GM18873 (cell line): ENCODE results near the gene HEY2.
A peak's percentile ranks its signal among the peaks of the same experiment; 100 is the strongest.

Source experiments
- ATAC-seq: cut with Tn5 transposase; IDR thresholded peaks from one replicate; pipeline ENCODE4 v1.9.1; 2021; ENCODE audit warnings: mild to moderate bottlenecking, moderate library complexity, moderate number of reproducible peaks; ENCODE audit not compliant: unreplicated experiment, low FRiP score

The HEY2 gene

DNA sequence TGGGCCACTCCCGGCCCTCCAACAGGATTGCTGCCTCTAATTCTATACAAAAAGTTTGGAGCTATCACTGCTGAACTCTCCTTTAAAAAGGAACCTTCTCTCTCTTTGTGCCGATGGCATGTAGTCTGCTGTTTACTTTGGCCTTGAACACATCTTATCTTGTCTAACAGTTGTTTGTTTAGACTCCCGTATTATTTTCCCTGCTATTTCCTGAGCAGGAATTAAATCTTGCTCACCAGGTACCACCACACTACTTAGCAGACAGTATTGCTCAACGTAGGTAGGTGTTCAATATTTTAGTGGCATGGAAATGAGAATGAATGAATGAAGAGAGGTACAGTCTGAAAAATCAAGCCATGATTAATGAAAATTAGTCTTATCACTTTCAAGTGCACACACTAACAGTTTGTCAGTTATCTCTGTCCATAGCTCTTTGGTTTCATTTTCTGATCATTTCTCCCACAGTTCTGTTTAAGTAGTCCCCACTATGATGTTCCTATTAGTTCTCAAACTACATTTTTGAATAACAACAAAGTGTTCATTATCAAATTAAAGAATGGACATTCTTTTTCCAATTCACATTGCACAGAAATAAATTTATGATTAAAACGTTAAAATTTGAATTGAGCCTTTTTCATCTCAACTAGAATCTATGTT is 6.8 kb upstream of the HEY2 start:
- no peak for ATAC-seq

DNA sequence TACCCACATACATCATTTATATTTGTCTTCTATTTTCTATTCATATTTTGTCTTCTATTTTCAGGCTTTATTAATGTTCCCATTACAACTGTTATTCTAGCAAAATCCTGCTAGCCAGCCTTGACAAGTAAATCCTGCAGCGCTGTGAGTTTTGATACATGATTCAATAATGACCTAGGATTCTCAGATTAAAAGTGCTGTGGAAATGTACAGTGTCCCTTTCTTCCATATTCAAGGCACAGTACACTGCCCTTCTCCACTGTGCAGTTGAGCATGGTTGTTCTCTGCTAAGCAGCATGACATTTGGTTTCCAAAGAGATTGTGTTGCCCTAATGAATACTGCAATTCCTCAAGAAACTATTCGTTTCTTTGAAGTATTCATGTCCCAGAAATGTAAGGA is 5.8 kb upstream of the HEY2 start:
- no peak for ATAC-seq

DNA sequence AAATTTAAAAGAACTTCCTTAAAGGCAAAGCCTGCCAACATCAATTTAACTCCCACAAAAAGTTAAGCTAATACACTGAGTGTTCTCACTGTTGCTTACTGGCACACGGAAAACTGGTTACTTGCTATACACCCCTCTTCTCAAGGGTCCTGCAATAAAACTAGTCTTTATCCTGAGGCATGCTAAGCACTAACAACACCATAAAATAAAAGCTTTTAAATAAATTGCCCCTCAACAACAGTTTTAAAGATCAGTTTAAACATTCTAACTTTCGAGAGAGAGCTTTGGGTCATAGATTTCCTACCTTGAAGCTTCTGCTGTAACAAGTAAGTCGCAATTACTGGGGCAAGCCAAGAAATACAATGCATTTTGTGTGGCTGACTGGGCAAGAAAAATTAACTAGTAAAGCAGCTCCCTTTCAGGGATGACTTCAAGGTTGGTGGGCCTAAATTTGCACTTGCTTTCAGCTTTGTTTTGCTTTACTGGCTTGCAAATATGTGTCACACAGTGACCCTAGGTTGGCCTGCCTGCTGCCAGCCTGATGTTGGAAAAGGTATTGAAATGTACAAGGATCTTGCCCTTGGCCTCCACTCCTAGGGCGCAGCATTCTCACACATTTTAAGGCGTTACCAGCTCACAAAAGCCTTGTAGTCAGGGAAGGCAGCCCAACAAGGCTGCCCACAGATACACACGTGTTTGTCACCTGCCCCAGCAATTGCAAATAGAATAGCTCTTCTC is 4.0 kb upstream of the HEY2 start:
- no peak for ATAC-seq

DNA sequence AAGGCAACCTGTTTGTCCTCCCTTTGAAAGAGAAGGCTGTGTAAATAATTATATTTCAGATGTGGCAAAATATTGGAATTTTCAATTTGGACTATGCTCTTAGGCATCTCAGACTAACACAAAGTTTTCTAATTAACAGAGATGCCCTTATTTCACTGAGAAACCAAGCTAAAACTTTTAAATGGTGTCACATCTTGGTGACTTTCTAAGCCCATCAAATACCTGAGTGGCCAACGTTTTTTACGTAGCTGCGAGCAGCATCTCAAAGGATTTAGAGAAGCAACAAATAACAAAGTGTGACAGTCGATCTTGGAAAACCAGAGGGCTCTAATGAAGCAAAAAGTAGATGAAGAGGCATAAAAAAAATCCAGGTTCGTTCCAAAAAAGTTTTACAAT is 3.4 kb upstream of the HEY2 start:
- ATAC-seq, result no peak

DNA sequence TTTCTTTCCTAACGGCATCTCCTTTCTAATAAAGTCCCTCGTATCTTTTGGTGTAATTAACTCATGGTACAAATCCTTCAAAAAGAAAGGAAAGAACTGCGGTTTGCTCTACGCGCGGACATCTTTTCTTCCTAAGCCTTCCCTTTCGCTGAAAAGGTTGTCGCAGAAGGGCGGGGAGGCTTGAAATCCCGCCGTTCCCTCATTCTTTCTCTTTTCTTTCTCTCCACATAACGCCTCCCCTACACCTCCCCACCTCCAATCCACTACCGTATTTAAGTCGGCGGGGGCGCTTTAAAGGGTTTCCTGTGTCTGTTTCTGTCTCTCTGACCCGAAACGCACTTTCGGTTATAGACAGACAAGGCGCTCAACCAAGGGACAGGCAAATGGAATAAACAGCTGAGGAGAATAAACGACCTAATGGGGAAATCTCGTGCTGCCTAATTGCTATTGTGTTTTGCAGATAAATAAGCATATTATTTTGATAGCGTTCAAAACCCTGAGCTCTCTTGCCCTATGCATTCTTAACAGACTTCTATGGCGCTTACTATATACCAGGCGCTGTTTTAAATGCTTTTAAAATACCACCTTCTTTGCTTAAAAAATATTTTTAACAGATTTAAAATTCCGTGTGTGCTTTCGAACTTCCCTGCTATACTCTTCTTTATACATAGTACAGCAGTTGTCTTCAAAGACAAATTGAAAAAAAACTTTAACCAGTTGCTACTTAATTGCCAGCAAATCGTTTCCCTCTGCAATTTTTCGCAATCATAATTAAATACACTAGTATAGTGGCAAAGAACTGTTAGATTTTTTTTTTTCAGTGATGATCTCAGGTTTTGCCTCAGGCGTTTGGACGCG is 2.5 kb upstream of the HEY2 start:
- ATAC-seq, result peak; percentile 62

DNA sequence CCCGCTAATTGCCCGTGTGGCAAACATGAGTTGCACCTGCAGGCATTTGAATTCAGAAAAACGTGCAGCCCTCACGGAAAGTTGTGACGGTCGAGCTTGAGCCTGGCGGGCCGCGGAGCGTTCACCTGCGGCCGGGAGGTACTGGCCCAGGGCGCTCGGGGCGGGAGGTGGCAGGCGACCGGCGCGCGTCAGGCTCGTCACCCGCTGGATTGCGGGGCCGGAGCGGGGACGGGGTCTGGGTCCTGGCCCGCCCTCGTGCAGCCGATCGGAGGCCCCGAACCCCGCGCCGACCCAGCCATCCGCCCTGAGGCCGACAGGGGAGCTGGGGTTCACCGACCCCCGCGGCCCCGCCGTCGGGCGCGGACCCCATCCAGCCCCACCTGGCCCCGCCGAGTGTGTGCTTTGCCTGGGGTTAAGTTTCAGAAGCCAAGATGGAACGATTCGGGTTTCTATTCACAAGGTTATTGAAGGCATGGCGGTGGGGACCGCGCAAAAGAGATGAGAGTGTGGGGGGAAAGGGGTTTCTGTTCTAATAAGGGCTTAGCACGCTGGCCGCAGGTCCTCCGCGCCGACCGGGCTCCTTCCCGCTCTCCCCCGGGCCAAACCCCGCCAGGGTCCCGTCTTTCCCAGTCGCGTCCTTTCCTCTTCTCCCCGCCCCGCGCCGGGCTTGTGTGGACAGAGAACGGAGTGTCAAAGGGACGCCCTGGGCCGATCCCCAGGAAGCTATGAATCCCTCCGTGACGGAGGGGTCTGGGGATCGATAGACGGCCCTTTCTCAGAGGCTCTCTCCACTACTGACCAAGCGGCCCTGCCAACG is 1.6 kb upstream of the HEY2 start:
- no peak for ATAC-seq

DNA sequence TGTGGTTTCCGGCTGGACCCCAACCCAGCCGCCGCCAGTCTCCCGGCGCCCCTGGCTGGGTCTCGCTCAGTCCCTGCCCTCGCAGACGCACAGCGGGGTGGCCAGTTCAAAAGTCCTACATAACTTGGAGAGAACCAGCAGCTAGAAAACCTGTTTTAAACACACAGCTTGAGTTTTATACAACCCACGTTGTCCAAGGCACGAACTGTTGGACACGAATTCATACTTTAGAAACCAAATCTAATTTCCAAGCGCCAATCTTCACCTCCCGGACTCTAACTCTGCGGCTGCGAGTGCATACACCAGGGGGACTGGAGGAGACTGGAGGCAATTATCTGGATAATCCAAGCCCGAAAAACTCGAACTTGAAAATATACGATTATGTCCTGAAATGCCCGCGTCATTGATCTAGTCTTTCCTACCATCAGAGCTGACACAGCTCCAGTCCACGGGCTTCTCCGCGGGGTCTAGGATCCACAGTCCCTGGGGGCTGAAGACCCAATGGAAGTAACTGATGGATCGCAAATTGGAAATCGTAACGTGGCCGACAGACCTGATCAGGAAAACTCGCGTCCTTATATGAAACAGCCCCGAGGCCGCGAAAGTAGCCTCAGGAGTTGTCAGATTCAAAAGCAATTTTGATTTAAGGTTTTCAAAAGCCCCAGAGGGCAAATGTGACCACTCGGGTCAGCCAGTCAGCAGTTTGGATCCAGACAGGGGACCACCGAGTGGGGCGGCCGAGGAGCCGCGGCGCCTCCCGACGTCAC is 843 bp upstream of the HEY2 start:
- no peak for ATAC-seq

DNA sequence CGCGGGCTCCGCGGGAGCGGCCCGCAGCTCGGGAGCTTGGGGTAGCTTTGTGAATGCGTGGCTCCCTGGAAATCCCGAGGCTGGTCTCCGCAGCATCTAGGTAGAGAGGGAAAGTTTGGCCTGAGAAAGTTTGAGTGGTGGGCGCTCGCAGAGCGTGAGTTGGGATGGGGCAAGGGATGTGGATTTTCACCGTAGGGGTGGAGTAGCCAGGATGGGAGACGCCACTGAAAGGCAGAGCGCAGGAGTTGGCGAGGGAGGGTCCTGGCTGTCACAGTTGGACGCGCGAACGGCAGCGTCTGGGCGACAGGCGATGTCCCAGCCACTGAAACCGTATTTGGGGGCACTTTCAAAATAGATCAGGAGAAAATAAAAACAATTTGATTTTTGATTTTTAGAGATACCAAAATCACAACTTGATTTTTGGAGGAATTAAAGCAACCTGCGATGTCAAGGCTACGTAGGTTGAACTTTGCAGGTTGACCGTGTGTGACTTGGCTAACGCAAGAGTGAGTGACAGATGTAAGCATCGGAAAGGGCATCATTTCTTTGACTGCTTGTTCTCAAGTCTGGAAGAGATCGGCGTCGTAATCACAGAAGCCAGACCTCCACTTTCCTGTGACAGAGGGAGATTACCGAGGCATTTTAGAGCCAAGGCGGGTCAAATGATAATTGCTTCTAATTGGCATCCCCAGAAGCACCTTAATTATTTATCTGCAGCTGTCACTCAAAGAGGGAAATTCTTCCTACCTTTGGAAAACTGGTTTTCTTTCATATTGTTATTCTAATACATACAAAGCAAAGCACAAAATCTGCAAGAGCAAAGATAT is 646 bp downstream of the HEY2 start:
- no peak for ATAC-seq

DNA sequence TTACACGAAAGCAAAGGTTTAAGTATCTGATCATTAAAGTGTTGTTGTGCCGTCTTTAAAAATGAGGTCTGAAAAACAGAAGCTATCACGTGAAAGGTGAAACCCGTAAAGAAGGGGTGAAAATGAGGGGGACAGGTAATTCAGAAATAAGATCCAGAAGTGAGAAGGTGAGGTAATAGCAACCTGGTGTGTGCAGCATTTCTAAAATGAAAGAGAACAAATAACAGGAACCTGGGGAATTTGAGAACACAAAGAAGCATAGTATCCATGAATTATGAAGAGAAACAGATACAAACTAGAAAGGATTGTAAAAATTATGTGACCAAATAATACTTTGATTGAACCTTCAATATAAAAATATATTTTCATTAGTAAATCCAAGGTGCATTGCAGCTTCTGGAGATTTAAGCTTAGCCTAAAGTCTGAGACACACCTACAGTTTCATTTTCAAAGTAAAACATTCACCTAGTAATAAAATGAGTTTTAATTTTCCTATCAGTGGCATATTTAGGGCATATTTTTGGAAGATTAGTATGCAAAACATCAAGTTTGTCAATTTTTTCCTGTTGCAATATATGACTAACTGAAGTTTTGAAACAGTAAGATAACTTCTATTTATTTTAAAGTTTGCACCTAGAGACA is 1.4 kb downstream of the HEY2 start:
- no peak for ATAC-seq

DNA sequence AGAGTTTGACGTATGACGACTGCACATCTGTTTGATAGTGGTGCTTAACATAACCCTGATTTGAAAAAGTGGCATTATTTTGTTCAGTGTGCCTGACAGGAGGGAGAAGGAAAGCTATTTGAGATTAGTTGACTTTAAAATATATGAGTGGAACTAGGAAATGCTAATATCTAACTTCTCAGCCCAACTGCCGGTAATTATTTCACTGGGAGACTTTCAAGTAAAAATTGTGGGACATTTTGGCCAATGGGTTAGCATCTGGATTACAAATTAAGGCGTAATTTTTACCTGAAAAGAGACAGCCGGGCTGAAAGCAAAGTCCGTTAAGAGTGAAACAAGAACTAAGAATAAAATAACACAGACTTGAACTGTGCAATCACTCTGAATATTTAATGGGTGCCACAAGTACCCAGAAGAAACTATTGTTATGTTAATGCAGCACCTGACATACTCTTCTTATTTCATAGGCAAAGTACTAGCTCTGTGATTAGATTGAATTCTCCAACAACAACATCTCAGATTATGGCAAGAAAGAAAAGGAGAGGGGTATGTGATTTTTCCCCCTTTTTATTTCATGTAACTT is 2.0 kb downstream of the HEY2 start:
- ATAC-seq, result no peak

DNA sequence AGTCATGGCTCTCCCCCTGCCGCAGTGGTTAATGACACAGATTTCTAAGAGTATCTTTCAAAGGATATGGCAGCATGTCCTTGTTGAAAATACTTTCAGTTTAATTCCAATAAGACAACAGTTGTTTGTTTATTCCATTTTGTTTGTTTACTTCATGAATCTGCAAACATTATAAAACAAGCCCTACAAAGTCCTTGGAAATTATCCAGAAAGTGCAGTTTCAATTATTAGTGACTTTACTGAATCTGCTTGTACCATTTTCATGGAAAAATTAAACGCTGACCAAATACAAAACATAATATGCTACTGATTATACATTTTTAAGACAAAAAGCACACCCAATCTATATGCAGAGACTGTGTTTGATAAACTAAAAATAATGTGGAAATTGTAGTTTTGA is 3.3 kb downstream of the HEY2 start:
- no peak for ATAC-seq

DNA sequence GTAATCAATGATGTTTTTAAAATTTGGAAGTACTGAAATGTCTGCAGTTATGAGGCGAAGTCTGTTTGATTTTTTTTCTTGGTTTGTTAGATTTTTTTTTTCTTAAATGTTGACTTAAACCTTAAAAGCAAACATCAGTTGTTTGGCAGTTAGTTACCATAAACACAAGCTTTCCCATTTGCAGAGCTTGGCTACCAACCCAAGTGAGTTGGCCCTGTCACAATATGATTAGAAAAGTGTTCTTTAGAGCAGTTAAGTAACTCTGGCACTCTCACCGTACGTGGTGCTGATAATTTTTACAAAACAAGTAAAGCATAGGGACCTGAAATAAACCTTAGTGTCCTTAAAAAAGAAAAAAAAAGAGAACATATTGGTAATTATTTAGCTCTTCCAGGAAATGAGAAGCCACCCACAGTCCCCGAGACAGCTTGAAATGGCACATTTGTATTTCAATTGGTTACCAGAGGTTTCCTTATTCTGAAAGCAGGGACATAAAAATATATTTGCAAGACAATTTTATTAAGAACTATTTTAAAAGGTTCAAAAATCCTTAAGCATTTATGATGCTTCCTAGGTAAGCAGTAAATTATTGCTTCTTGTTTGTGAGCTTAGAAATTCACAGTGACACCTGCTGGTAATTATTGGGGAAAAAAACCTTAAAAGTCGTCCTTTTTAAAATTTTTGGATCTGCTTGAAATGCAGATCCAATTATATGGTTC is 3.9 kb downstream of the HEY2 start:
- ATAC-seq, result no peak

DNA sequence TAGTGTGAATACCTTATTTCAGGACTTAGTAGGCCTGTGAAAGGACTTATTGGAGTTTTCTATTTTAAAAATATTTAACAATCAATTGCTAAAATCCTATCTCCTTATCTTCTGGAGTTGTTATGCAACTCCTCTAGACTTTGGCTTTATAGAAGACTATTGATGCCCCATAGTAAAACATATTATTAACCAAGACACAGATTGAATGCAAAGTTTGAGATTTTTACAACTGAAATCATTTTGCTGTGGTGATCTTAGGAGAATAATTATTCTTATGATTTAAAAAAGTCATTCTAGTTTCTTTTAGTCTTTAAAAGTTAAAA is 4.5 kb downstream of the HEY2 start:
- ATAC-seq, result no peak

DNA sequence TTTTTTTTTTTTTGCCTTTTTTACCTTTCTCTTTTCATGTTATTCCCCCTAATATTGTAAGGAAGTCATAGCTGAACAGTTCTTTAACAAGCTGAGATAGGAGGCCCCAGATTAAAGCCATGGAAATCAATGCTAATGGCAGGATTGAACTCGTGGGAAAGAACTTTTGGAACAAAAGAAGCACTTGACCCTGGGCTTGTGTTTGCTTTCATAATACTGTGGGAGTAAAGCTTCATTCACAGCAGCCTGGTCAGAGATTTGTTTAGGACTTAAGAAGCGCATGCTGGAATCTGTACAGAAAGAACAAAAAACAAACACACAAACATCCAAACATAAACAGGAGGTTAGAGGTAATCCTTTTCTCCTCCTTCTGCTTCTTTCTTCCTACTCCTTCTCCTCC is 5.1 kb downstream of the HEY2 start:
- ATAC-seq, result no peak

DNA sequence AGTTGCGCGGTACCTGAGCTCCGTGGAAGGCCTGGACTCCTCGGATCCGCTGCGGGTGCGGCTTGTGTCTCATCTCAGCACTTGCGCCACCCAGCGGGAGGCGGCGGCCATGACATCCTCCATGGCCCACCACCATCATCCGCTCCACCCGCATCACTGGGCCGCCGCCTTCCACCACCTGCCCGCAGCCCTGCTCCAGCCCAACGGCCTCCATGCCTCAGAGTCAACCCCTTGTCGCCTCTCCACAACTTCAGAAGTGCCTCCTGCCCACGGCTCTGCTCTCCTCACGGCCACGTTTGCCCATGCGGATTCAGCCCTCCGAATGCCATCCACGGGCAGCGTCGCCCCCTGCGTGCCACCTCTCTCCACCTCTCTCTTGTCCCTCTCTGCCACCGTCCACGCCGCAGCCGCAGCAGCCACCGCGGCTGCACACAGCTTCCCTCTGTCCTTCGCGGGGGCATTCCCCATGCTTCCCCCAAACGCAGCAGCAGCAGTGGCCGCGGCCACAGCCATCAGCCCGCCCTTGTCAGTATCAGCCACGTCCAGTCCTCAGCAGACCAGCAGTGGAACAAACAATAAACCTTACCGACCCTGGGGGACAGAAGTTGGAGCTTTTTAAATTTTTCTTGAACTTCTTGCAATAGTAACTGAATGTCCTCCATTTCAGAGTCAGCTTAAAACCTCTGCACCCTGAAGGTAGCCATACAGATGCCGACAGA is 9.9 kb downstream of the HEY2 start:
- no peak for ATAC-seq

DNA sequence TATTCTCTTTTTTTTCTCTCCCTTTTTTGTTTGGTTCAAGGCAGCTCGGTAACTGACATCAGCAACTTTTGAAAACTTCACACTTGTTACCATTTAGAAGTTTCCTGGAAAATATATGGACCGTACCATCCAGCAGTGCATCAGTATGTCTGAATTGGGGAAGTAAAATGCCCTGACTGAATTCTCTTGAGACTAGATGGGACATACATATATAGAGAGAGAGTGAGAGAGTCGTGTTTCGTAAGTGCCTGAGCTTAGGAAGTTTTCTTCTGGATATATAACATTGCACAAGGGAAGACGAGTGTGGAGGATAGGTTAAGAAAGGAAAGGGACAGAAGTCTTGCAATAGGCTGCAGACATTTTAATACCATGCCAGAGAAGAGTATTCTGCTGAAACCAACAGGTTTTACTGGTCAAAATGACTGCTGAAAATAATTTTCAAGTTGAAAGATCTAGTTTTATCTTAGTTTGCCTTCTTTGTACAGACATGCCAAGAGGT is 10.6 kb downstream of the HEY2 start:
- no peak for ATAC-seq

DNA sequence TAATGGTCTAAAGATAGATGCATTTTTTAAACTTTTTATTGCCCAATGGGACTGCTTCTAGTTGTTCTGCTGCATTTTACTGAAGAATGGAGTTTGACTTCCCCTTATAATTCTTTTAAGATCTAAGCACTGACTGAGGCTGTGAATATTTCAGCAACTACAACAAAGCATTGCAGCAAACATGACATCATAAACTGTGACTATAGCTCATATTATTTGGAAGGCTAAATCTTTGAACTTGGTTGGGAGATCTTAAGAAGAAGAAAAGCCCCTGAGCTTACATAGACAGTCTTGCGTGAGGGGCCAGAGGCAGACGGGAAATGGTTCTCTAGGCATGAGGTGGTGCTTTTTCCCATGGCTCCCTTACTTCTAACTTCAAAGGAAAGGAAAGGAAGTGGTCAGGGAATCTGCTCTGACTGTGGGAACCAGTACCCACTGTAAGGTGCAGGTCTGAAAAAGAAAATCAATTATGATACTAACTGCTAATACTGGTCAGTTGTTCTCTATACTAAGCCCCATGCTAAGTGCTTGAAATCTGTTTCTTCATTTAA is 14.8 kb downstream of the HEY2 start:
- ATAC-seq, result no peak
